GM04503 (cell line): ENCODE measurements around the gene SLC6A17.

Experiments used
- DNase-seq: peaks from one replicate; pipeline ENCODE4 v3.0.0-alpha.2; 2012; ENCODE audit warnings: low read depth

Gene SLC6A17

DNA sequence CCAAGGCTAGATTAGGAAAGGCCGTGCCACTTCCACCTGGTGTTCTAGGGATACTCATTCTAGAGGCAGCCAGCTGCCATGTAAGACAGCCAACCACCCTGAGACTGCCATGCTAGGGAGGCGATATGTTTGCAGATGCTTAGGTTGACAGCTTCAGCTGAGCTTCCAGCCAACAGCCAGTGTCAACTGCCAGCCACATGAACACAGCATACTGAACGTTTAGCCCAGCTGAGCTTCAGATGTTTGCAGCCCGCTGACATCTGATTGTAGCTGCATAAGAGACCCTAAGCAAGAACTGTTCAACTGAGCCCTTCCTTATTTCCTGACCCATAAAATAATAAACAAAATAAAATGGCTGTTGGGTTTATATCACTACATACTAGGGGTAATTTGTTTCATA is 54.9 kb downstream of the SLC6A17 start:
- no peak for DNase-seq

DNA sequence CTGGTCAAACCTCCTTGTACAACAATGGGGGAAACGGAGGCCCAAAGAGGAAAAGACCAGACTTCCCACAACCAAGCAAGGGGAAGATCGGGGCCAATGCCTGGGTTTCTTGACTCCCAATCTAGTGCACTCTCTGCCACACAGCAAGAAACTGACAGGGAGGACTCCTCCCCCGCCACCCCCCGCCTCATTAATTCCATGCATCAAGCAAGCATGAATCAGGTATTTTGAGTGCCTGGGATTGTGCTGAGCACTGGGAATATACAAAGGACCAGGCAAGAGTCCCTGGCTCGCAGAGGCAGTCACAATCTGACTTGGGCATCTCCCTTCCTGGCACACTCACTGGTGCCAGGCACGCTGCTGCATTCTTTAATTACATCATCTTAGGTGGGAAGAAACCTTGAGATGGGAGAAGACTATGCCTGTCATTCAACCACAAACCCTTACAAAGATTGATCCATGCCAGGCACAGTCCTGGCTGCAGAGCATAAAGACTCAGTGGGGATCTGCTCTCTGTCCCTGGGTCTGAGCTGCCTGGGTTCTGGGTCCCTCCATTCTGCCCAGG is 55.4 kb downstream of the SLC6A17 start:
- DNase-seq, result no peak

DNA sequence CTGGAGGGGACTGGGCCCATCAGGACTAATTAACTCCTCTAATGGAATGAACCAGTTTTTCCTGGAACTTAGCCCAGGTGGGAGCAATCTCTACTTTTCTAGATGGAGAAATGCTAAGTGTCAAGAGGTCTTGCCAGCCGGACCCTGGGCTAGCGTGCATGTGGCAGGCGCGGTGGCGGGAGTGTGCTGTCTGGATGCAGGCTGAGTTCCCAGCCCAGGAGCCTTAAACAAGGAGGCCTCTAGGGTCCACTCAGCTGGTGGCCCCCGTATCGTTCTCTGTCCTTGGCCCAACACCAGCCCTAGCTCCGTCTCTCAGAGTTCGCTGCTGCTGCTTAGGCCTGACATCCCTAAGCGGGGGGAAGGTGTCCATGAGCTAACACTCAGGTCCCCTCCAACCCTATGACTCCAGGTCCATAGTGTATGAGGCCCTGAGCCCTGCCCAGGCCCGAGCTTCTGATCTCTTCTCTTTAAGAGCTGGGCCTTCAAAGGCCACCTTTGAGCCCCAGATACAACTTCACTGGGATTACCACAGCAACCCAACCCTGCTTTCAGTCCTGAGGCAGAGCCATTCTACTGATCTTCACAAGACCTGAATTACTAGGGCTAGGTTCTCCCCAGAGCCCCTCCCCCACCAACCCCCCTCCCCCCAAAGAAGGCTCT is 56.1 kb downstream of the SLC6A17 start:
- DNase-seq, result no peak

DNA sequence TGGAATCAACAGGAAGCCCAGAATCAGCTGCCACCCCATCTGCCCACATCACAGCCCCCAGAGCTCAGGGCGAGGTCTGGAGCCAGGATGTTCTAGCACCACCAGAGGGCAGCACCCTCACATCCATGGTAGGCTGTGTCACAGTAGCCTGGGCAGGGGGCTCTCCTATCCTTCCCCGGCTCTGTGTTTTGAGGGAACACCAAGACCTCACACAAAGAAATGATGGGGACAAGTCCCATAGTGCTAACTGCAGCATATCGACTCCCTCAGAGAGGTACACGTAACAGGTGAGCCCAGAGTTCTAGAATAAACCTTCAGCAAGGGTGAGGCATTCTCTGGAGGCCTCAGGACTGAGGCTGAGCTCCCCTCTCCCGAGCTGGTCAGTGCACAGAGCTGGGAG is 57.5 kb downstream of the SLC6A17 start:
- no peak for DNase-seq

DNA sequence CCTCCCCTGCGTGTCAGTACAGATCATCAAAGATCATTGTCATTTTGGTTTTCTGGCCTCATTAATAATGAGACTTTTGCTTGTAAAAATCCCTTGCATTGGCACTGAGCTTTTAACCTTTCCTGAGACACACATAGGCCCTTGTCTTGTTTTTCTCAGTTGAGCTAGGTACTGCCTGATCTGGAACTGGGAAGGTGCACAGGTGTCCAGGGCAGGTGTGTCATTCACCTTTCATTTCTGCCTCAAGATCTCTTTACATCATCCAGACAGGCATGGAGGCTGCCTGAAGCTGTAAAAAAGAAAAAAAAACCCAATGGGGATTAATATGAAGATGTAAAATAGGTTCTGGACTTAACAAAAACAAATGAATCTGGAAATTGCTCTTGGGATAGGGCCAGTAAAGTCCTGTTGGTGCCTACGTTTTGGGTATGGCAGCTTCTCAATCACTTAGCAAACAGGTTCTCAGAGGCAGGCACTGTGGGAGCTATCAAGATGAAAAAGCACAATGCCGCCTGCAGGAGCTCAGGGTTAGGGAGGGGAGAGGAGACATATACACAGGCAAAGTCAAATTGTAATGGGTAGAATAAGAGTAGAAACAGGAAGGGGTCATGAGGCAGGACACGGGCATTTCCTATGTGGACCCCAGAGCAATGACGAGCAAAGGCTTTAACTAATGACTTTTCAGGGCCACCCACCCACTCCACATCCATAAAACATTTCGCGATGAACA is 58.8 kb downstream of the SLC6A17 start:
- DNase-seq, result no peak

DNA sequence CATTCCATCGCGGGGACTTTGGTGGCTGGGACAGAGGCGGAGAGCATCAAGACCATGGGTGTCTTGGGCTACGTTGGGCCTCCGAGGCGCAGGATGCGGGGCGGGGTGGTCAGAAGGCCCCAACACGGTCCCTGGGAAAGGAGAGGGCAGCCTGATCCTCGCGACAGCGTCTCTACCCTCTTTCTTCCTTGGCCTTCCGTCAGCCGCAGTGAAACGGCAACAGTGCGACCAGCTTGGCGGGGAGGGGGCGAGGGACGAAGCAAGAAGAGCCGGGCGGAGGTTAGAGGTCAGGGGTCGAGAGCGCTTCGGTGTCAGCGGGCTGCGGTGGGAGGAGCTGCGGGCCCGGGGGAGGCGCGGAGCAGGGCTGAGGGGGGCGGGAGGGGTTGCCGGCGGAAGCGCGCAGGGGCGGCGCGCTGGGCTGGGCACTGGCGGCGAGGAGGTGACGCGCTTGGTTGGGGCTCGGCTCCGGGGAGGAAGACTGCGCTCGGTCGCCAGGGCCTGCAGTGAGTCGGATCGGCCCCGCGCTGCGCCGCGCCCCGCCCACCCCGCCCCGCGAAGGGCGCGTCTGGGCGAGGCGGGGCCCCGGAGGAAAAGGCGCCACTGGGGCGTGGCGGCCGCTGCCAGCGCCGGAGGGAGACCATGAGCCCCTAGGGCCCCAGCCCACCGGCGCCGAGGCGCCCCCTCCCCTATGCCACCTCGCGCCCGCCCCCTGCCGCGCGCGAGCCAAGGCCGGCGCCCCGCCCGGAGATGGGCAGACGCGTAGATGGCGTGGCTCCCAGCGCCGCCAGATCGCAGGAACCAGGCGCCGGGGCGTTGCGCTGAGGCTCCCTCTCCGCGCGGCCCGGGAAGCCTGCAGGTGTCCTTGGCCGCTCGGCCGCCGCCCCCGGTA is 59.7 kb downstream of the SLC6A17 start, which contains the start of gene KCNC4:
Gene KCNC4, plus strand, starts transcription at position 600 of the 889 bp plus-strand sequence. CDS start 1,186 bp downstream, outside the sequence.
- no peak for DNase-seq

DNA sequence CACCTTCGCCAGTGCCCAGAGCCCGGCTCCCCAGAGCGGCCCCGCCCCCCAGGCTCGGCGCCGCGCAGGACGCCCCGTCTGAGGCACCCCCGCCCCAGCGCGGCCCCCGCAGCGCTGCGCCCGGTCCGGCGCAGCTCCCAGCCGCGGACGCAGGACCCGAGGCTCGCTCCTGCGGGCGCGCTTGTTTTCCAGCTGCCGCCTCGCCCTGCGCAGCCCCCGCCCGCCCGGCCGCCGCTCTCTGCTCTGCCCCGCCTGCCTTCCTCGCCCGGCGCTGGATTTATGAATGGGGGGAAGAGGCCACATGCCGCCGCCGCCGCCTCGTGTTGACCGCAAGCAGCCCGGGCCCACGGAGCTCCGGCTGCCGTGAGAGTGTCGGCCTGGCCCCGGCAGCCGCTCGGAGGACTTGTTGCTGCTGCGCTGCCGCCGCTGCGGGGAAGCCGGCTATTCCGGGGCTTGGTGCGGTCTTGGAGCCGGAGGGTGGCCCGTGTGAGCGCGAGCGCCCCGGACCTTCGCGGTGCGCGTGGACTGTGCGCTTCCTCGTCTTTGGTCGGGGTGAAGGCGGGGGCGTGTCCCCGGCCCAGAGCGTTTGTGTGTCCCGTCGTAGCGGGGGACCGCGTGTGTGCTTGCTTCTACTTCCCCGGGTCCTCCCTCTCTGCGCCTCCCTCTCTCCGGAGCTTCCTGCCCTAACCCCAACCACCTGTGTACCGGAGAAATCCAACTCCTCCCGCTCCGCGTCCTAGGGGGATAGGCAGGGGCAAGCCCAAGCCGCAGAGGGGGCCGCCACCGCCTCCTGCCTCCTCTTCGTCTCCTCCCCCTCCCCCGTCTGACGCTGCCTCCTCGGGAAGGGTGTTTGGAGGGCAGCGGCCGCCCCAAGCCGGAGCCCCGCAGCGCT is 60.6 kb downstream of the SLC6A17 start:
- DNase-seq, result no peak

DNA sequence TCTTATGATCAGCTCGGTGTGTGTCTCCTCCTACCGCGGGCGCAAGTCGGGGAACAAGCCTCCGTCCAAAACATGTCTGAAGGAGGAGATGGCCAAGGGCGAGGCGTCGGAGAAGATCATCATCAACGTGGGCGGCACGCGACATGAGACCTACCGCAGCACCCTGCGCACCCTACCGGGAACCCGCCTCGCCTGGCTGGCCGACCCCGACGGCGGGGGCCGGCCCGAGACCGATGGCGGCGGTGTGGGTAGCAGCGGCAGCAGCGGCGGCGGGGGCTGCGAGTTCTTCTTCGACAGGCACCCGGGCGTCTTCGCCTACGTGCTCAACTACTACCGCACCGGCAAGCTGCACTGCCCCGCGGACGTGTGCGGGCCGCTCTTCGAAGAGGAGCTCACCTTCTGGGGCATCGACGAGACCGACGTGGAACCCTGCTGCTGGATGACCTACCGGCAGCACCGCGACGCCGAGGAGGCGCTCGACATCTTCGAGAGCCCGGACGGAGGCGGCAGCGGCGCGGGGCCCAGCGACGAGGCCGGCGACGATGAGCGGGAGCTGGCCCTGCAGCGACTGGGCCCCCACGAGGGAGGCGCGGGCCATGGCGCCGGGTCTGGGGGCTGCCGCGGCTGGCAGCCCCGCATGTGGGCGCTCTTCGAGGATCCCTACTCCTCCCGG is 61.3 kb downstream of the SLC6A17 start:
- DNase-seq, result no peak

DNA sequence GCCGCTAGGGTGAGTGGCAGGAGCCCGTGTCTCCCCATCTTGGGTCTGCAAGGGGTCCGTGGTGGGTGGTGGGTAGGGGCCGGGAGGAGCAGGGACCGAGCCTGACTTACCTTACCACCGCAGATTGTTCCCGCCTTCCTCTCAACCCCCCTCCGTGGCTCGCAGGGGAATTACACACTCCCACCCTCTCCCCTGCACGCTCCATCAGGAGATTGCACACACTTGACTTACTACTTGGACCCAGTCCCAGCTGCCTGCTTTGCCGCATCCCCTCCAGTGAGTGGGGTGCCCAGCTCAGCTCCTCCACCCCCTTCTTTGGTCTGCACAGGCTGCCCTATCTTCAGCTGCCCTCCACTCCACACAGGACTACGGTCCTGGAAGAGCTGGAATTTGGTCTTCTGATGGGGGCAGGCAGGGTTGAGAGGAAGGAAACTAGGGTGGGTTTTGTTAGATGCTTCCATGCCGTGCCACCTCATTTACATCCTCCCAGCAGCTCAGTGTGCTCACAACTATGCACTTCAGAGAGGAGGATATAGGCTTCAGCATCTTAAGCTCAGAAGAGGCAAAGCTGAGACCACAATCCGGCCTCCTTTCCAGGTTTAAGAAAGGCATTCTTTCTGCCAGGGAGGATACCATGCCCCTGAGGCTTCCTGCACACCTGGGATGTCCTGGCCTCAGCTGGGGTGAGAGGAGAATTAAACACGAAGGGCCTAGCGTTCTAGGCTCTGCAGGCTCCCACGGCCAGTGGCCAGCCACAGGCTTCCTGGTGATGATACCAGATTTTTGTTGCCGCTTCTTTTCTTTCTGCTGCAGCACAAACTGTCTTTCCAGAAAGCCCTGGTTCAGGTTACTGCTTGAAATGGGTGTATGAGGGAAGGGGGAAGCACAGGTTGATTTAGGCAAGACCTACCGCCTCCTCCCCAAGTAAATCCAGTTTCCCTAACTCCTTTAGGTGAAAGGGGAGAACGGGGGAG is 62.2 kb downstream of the SLC6A17 start:
- no peak for DNase-seq

DNA sequence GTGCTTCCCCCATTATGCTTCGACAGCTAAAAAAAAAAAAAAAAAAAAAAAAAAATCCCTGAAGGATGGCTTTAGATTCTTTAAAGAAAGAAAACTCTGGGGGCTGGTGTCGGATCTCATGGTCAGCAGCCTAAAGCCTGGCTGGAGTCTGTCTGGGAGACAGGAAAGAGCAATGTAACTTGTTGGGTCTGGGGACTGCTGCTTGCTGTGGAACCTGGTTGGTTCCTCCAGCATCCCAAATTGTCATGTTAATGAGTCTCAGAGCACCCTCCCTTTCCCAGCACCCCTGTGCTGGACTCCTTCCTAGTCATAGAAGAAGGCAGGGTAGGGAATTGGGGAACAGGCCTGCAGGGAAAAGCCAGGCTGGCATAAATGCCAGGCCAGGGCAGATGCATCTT is 62.8 kb downstream of the SLC6A17 start:
- no peak for DNase-seq

DNA sequence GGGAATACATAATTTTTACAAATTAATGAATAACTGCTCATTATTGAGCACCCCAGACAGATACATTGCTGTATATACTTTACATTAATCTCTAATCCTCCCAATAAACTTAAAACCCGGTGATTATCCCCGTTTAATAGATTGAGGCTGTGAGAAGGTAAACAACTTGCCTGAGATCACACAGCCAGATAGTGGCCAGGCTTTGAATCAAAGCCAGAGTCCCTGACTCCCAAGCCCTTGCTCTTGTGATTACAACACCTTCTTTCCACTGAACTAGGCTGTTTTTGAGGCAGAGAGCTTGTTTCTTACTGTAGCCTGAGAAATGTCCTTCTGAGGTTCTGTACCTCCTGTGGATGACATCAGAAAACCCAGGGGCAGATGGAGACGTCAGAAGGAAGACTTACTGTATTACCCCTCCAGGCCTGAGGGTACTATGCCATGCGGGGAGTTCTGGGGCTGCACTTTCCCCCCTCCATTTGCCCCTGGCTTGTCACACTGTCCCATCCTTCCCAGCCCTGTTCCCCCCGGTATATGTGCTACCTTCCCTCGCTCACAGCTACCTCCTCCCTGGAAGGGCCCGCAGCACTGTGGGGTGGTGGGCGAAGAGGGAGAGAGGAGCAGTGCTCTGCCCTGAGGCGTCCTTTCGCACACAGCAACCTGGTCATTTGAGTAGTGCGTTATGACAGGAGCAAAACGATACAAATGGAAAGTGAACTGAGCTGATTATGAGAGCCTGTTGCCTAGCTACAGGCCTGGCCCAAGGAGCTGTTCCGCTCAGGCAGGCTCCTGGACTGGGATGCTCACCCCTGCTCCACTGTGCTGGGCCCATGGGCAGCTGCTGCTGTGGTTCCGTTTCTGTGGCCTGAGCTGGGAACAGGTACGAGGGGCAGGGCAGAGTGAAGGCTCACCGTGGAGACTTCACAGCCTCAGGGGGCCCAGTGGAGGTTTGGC is 64.4 kb downstream of the SLC6A17 start:
- no peak for DNase-seq

DNA sequence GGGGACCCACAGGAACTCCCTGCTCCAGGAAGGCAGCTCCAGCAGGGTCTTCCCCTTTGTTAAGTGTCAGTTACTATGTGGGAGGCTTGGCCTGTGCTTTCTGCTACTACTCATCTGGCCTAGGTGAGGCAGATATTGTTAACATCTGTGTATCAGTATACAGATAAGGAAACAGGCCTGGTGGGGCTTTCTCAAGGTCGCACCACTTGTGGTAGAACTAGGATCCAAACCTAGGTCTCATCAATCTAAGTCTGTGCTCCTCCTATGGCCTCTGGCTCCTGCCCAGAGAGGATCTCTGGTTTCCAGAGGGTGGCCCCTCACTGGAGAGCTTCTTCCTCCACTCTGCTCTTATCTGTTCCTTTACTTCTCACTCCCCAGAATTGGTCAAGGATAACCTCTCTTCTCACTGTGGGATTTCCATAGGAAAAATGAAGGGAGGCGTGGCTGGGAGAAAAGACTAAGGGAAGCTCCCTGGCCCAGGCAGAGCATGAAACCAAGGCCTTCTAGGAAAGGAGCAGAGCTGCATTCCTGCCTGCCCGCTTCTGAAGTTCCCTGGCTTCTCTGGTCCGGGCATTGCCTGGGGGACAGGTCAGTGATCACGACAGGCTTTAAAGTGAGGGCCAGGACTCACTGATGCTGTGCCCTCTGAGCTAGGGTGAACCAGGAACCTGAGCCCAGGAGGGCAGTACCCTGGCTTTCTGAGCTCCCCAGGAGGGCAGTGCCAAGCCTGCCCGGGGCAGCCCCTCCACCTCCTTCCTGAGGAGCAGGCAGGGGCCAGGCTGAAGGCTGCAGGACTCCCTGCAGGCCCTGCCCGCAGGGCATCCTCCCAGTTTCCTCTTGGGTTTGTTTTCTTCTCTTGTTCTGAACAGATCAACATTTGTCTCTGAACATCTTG is 65.6 kb downstream of the SLC6A17 start:
- no peak for DNase-seq

DNA sequence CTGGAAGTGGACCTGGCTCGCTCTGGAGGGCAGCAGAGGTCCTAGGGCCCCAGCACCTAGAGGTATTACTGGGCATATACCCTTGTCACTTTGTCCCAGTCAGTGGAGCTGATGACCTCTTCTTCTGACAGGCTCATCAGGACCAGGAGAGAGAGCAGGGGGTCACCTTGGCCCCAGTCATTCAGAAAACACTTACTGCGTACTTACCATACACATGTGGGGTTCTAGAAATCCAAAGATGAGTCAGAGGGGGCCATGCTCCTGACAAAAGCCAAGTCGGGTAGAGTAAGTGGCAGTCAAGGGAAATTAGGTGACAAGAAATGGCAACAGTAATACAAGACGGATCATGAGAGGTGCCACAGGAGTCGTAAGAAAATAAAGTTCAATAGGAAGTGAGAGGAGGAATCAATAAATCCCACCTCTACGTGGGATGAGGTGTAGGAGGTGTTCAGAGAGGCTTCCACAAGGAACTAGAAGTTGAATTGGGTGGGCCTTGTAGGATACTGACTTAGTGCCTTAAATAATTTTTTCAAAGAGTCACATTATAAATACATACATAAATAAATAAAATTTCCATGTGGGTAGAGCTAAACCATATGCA is 66.7 kb downstream of the SLC6A17 start:
- no peak for DNase-seq

DNA sequence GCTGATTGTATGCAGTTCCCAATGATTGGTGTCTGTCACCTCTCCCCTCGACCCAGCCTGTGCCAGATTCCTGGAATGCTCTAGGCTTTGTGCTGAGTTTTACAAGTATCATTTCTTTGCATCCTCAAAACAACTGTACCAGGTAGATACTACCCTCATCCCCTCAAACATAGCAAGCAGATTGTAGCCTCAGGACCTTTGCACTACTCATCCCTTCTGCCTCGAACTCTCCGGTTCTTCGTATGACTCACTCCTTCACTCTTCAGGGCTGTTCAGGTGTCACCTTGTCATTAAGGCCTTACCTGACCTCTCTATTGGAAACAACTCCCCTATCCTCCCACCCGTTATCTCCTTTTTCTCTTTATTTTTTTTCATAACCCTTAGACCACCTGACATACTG is 67.8 kb downstream of the SLC6A17 start:
- no peak for DNase-seq

DNA sequence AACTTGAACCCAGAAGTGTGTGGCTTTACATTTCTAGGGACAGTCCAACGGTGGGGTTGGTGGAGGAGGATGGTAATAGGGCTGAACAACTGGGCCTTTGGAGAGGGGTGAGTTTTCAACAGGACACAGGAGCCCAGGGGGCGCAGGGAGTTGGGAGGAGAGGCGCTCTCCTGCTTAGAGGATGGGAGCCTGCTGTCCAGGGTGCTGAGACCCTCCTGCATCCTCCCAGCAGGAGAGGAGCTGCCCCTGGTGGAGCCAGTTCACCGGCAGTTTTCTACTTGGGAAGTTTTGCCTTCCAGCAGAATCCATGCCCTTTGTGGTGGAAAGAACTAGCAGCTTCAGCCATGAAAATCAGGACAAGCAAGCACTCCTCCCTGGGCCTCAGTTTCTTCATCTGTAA is 68.4 kb downstream of the SLC6A17 start:
- DNase-seq, result no peak

DNA sequence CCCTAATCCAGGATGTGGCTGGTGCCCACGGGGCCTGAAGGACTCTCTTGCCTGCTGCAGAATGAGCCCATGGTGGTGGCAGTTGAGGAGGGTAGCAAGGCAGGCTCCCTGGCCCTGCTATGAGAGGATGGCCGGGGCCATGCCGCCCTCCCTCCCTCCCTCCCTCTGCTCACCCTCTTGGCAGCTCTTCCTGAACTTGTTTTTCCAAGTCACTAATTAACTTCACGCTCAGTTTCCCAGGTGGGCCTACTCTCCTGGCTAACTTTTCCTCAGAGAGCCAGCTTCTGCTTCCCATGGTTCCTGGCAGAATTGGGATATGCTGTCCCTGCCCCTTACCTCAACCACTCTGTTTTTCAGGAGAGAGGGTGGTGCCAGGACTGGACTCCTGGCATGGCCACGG is 70.0 kb downstream of the SLC6A17 start:
- DNase-seq, result no peak

DNA sequence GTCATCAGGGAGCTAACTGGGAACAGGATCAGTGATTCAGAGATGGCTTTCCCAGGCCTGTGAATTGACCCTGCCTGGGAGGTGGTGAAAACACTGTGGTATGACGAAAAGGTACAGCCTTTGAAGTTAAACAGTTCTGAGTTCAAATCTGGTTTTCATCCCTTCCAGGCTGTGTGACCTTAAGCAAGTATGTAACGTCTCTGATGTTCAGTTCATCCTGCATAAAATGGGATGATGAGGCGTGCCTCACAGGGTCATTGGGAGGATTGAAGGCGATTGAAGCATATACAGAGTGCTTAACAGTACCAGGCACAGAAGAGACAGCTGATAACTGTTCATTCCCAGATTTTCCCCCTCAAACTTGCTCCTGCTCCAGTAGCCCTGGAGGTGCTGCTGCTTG is 70.8 kb downstream of the SLC6A17 start:
- DNase-seq, result no peak
